ENCODE data around the gene TAF11.

TAF11 gene

GRCh38 chr6:34911822-34912221, 24.0 kb upstream of the TAF11 start:
- Histone ChIP-seq H3K27ac (no peak overlapping the region), H3K27me3 (replicated peaks) (no peaks in the 10 kb centered on the region), H3K36me3 (replicated peaks) (no peaks in the 10 kb centered on the region), H3K4me3 (ENCODE audit: low read depth, low read length) (no peak overlapping the region)
- in situ Hi-C loops (cut with HindIII; ENCODE audit: low pct_ligation_motif_present, low sequenced_read_pairs), result no loop called here
- DNase-seq, result no peak
- no peak for TF ChIP-seq CTCF (IDR thresholded peaks at IDR 0.05; ENCODE audit: low read depth, low read length, missing control alignments)

- H3K36me3 ChIP-seq (replicated peaks), result no peaks in the 10 kb centered on the region
- no peak for TF ChIP-seq CTCF (IDR thresholded peaks at IDR 0.05; ENCODE audit: low read depth, low read length, missing control alignments)
- no peaks in the 10 kb centered on the region for H3K27me3 ChIP-seq (replicated peaks)
- H3K4me3 ChIP-seq (ENCODE audit: low read depth, low read length), result no peak overlapping the region
- in situ Hi-C loops (cut with HindIII; ENCODE audit: low pct_ligation_motif_present, low sequenced_read_pairs), result no loop called here
- DNase-seq, result no peak
- no peak overlapping the region for H3K27ac ChIP-seq
Measured at GRCh38 chr6:34909320-34909883, 21.6 kb upstream of the TAF11 start.

GRCh38 chr6:34908194-34908593, 20.4 kb upstream of the TAF11 start:
- DNase-seq, result no peak
- Histone ChIP-seq H3K27ac (no peak overlapping the region), H3K4me3 (ENCODE audit: low read depth, low read length) (no peak overlapping the region), H3K27me3 (replicated peaks) (no peaks in the 10 kb centered on the region), H3K36me3 (replicated peaks) (no peaks in the 10 kb centered on the region)
- in situ Hi-C loops (cut with HindIII; ENCODE audit: low pct_ligation_motif_present, low sequenced_read_pairs), result no loop called here
- TF ChIP-seq CTCF (IDR thresholded peaks at IDR 0.05; ENCODE audit: low read depth, low read length, missing control alignments), result no peak

- TF ChIP-seq CTCF (IDR thresholded peaks at IDR 0.05; ENCODE audit: low read depth, low read length, missing control alignments), result no peak
- Histone ChIP-seq H3K27me3 (replicated peaks) (no peaks in the 10 kb centered on the region), H3K36me3 (replicated peaks) (no peaks in the 10 kb centered on the region), H3K4me3 (ENCODE audit: low read depth, low read length) (no peak overlapping the region), H3K27ac (no peak overlapping the region)
- no peak for DNase-seq
- in situ Hi-C loops (cut with HindIII; ENCODE audit: low pct_ligation_motif_present, low sequenced_read_pairs), result no loop called here
Measured at GRCh38 chr6:34906826-34907225, 19.0 kb upstream of the TAF11 start.

GRCh38 chr6:34904990-34905613, 17.3 kb upstream of the TAF11 start:
- no peaks in the 10 kb centered on the region for H3K36me3 ChIP-seq (replicated peaks)
- H3K27ac ChIP-seq, result no peak overlapping the region
- H3K27me3 ChIP-seq (replicated peaks), result no peaks in the 10 kb centered on the region
- TF ChIP-seq CTCF (IDR thresholded peaks at IDR 0.05; ENCODE audit: low read depth, low read length, missing control alignments), result no peak
- in situ Hi-C loops (cut with HindIII; ENCODE audit: low pct_ligation_motif_present, low sequenced_read_pairs), result no loop called here
- H3K4me3 ChIP-seq (ENCODE audit: low read depth, low read length), result no peak overlapping the region
- DNase-seq, result no peak

- no peak for TF ChIP-seq CTCF (IDR thresholded peaks at IDR 0.05; ENCODE audit: low read depth, low read length, missing control alignments)
- no peaks in the 10 kb centered on the region for H3K27me3 ChIP-seq (replicated peaks)
- H3K27ac ChIP-seq, result no peak overlapping the region
- no peak overlapping the region for H3K4me3 ChIP-seq (ENCODE audit: low read depth, low read length)
- H3K36me3 ChIP-seq (replicated peaks), result no peaks in the 10 kb centered on the region
- in situ Hi-C loops (cut with HindIII; ENCODE audit: low pct_ligation_motif_present, low sequenced_read_pairs), result no loop called here
- DNase-seq, result peak; percentile 34
Measured at GRCh38 chr6:34901930-34902329, 14.1 kb upstream of the TAF11 start.

Data from brain microvascular endothelial cell (primary cell).